Pancreas (tissue), 10 donors: ENCODE measurements around the gene FAM168A. TPM values are rescaled to one million over a fixed set of nuclear protein-coding genes. Genes with fewer than 3 reads are reported as not detected.

ENCODE experiments used
- ATAC-seq, 4 donors: fragments of 200-7000 bp; cut with Tn5 transposase; one replicate each; pipeline versions ENCODE4 v1.8.0 to v1.9.1; 2020; ENCODE audit warnings: mild to moderate bottlenecking in 4 of 4, moderate library complexity in 4 of 4
- DNase-seq, 6 donors: peaks; one replicate each; pipeline ENCODE4 v3.0.0-alpha.2; 2020
- FAIRE-seq: peaks from 2 replicates; lab custom pipeline; 2012; peaks lifted over from hg19 to GRCh38; lab: Jason Lieb, UNC
- H3K27ac ChIP-seq, 4 donors: fragments of 200-600 bp; sonication (generic); 1 replicate in 3 of 4; 2 replicates in 1 of 4; pipeline versions ENCODE4 v1.5.0 to v1.8.0; 2020
- H3K27me3 ChIP-seq, 4 donors: fragments of 200-600 bp; one replicate each; pipeline ENCODE4 v1.8.0; 2021
- H3K36me3 ChIP-seq, 3 donors: fragments of 200-600 bp; sonication (generic) in 1 of 3; one replicate each; pipeline versions ENCODE4 v1.5.0 to v1.8.0; 2020 to 2021
- H3K4me1 ChIP-seq, 3 donors: fragments of 200-600 bp; one replicate each; pipeline ENCODE4 v1.8.0; 2021
- H3K4me3 ChIP-seq, 4 donors: fragments of 200-600 bp; sonication (generic) in 2 of 4; one replicate each; pipeline versions ENCODE4 v1.5.0 to v1.8.0; 2020 to 2021
- H3K9me3 ChIP-seq, 4 donors: fragments of 200-600 bp; one replicate each; pipeline ENCODE4 v1.8.0; 2021
- CTCF ChIP-seq, 4 donors: fragments of 200-600 bp; sonication (generic) in 3 of 4; IDR thresholded peaks; one replicate each; pipeline versions ENCODE4 v1.5.0 to v1.8.0; 2021; ENCODE audit warnings: antibody characterized with exemption in 4 of 4
- WGBS, 2 donors: extraction: QIAGEN DNeasy Blood & Tissue Kit; methylation state at CpG; one replicate each; pipeline ENCODE4 v1.1.7; 2013; 5-methylcytosine and 5-hydroxymethylcytosine counted together
- intact Hi-C, 3 donors: fragments of 100-400 bp; cut with DNase I; formaldehyde crosslinking; loops; one replicate each; pipeline versions ENCODE4 v1.11.1 to v1.14.2; 2022
- polyA plus RNA-seq, 2 donors: library from polyadenylated mRNA; stranded (reverse); fragments of 200-250 nt; gene quantifications; one replicate each; pipeline ENCODE4 v1.2.3, GENCODE V29; 2013
- total RNA-seq, 6 donors: library from RNA; stranded (reverse); fragmentation: NEBNext Ultra II Directional in 4 of 6; extraction: Animal tissue kit (Norgen Biotek cat#: 25700) in 4 of 6; gene quantifications; one replicate each; pipeline versions ENCODE4 v1.2.1 to v1.2.4, GENCODE V29; 2021 to 2023
- donor health status: healthy with polysubstance abuse.
- donor health status: DM: no; HTN: no; CAD: no; lungs with moderate emphysema.
- donor health status: DM: no; HTN: no; CAD: no.
- donor health status: control.
- donor health status: control.
- donor health status: Bipolar disorder and iron deficiency.
- donor health status: DM: yes; HTN: yes; CAD: no.
- donor health status: DM: no; HTN: no; CAD: no.
- donor health status: DM: no; HTN: no; CAD: no.
- donor health status: DM: yes; HTN: yes; CAD: no.

FAM168A gene
- total and polyA plus RNA-seq, 8 donors = 4.9 to 22.5 (median 13.4) TPM

GRCh38 chr11:73393479-73394415, 204.2 kb downstream of the FAM168A start:
- Histone ChIP-seq H3K9me3 (no peaks in the 10 kb centered on the region), H3K36me3 (no peaks in the 10 kb centered on the region), H3K27ac (no peak overlapping the region), H3K4me3 (no peak overlapping the region), H3K27me3 (no peaks in the 10 kb centered on the region), H3K4me1 (no peaks in the 10 kb centered on the region)
- DNase-seq (peak; percentile 47 to 85 (median 74)), ATAC-seq (peak; percentile 80 to 91 (median 90)), FAIRE-seq (no peak)
- TF ChIP-seq CTCF (IDR thresholded peaks at IDR 0.05) = peak; percentile 49 to 73 (median 63)
- intact Hi-C loops = loop anchor here in 2 of 3 donors (5.0 to 10.0 kb wide), 4 partner anchors 36 to 261 kb away; no protein-coding TSS in a partner anchor
- 67 to 68% methylated on average over 16 of the region's 16 CpGs for WGBS, 2 donors

GRCh38 chr11:73393011-73393380, 204.9 kb downstream of the FAM168A start:
- H3K36me3 ChIP-seq = no peaks in the 10 kb centered on the region
- no peak for ATAC-seq
- no peak overlapping the region for H3K4me3 ChIP-seq
- H3K27ac ChIP-seq = no peak overlapping the region
- TF ChIP-seq CTCF (IDR thresholded peaks at IDR 0.05) = no peak
- no peaks in the 10 kb centered on the region for H3K4me1 ChIP-seq
- peak in 1 of 6 donors; percentile 38 for DNase-seq
- FAIRE-seq = no peak
- H3K27me3 ChIP-seq = no peaks in the 10 kb centered on the region
- no peaks in the 10 kb centered on the region for H3K9me3 ChIP-seq
- intact Hi-C loops = loop anchor here in 2 of 3 donors (5.0 to 10.0 kb wide), 4 partner anchors 36 to 262 kb away; no protein-coding TSS in a partner anchor
- 88% methylated on average over 7 of the region's 7 CpGs for WGBS, 2 donors

GRCh38 chr11:73392108-73393010, 205.6 kb downstream of the FAM168A start:
- 90 to 93% methylated on average over 26 to 31 of the region's 31 CpGs for WGBS, 2 donors
- DNase-seq = peak in 1 of 6 donors; percentile 58

GRCh38 chr11:73391665-73392064, 206.2 kb downstream of the FAM168A start:
- intact Hi-C loops = loop anchor here in 2 of 3 donors (5.0 to 10.0 kb wide), 4 partner anchors 34 to 263 kb away; no protein-coding TSS in a partner anchor
- 87 to 89% methylated on average over 10 of the region's 10 CpGs for WGBS, 2 donors
- H3K27ac ChIP-seq = no peak overlapping the region
- H3K27me3 ChIP-seq = no peaks in the 10 kb centered on the region
- H3K9me3 ChIP-seq = no peaks in the 10 kb centered on the region
- ATAC-seq (no peak), DNase-seq (no peak), FAIRE-seq (no peak)
- no peaks in the 10 kb centered on the region for H3K36me3 ChIP-seq
- no peak overlapping the region for H3K4me3 ChIP-seq
- H3K4me1 ChIP-seq = no peaks in the 10 kb centered on the region
- TF ChIP-seq CTCF (IDR thresholded peaks at IDR 0.05) = no peak

More at GRCh38 chr11:73392108-73393010, 205.6 kb downstream of the FAM168A start:
- ATAC-seq (no peak), FAIRE-seq (no peak)
- no peaks in the 10 kb centered on the region for H3K4me1 ChIP-seq
- no peak overlapping the region for H3K27ac ChIP-seq
- H3K9me3 ChIP-seq = no peaks in the 10 kb centered on the region
- no peak overlapping the region for H3K4me3 ChIP-seq
- TF ChIP-seq CTCF (IDR thresholded peaks at IDR 0.05) = no peak
- no peaks in the 10 kb centered on the region for H3K27me3 ChIP-seq
- intact Hi-C loops = loop anchor here in 2 of 3 donors (5.0 to 10.0 kb wide), 4 partner anchors 35 to 262 kb away; no protein-coding TSS in a partner anchor
- H3K36me3 ChIP-seq = no peaks in the 10 kb centered on the region
